OCI-LY1 (cell line): ENCODE data around the gene DIABLO.

Experiments used
- CTCF ChIP-seq: fragments of 200-600 bp; sonication (generic), shearing (Covaris generic); IDR thresholded peaks from 2 replicates; pipeline ENCODE4 v1.5.1; 2017; ENCODE audit warnings: mild to moderate bottlenecking, antibody characterized with exemption, low read length, moderate library complexity, mixed read lengths
- EZH2 ChIP-seq: fragments of 200-600 bp; sonication (generic), shearing (Covaris generic); IDR thresholded peaks from 2 replicates; pipeline ENCODE4 v1.8.0; 2017; ENCODE audit warnings: borderline replicate concordance, mixed run types, mild to moderate bottlenecking, antibody characterized with exemption, low read length, moderate library complexity, mixed read lengths

- TF ChIP-seq EZH2 (no peak), CTCF (no peak)
These were observed 40.0 kb upstream of the DIABLO start for GRCh38 chr12:122265886-122266229.
